GM23338 (cell line): Measurements from ENCODE around the gene TUBD1. TPM values are rescaled to one million over a fixed set of nuclear protein-coding genes. Genes with fewer than 3 reads are reported as not detected.

Experiments used
- ATAC-seq: fragments of 200-7000 bp; cut with Tn5 transposase; 3 replicates; pipeline ENCODE4 v1.9.1; 2020
- DNase-seq: peaks from one replicate; pipeline ENCODE4 v3.0.0-alpha.2; 2015; ENCODE audit warnings: low spot score
- H2AFZ ChIP-seq: fragments of 200-600 bp; sonication (generic); 2 replicates; pipeline ENCODE4 v1.8.0; 2016; ENCODE audit warnings: antibody characterized with exemption, mild to moderate bottlenecking, moderate library complexity
- H3F3A ChIP-seq: fragments of 200-600 bp; sonication (generic); replicated peaks from 2 replicates; pipeline ENCODE4 v1.8.0; 2017; ENCODE audit warnings: antibody characterized with exemption, mixed run types, low read depth
- H3K27ac ChIP-seq: fragments of 200-600 bp; sonication (generic); 2 replicates; pipeline ENCODE4 v1.6.1; 2016; ENCODE audit warnings: low read depth
- H3K27me3 ChIP-seq: fragments of 200-600 bp; sonication (generic); 2 replicates; pipeline ENCODE4 v1.8.0; 2016; ENCODE audit warnings: mild to moderate bottlenecking, mixed run types, moderate library complexity; ENCODE audit not compliant: insufficient read depth
- H3K36me3 ChIP-seq: fragments of 200-600 bp; sonication (generic); 2 replicates; pipeline ENCODE4 v1.8.0; 2016; ENCODE audit warnings: mild to moderate bottlenecking; ENCODE audit not compliant: insufficient read depth
- H3K4me1 ChIP-seq: fragments of 200-600 bp; sonication (generic); 2 replicates; pipeline ENCODE4 v1.8.0; 2016; ENCODE audit warnings: mild to moderate bottlenecking, moderate library complexity; ENCODE audit not compliant: insufficient read depth
- H3K4me2 ChIP-seq: fragments of 200-600 bp; sonication (generic); 2 replicates; pipeline ENCODE4 v1.7.1; 2017; ENCODE audit warnings: mixed run types
- H3K4me3 ChIP-seq: fragments of 200-600 bp; sonication (generic); 2 replicates; pipeline ENCODE4 v1.6.1; 2016; ENCODE audit warnings: mixed run types
- H3K79me2 ChIP-seq: fragments of 200-600 bp; sonication (generic); replicated peaks from 2 replicates; pipeline ENCODE4 v1.8.0; 2017; ENCODE audit warnings: mild to moderate bottlenecking; ENCODE audit not compliant: insufficient read depth
- H3K9me2 ChIP-seq: fragments of 200-600 bp; sonication (generic); 2 replicates; pipeline ENCODE4 v1.8.0; 2017; ENCODE audit not compliant: insufficient read depth
- H4K20me1 ChIP-seq: fragments of 200-600 bp; sonication (generic); replicated peaks from 2 replicates; pipeline ENCODE4 v1.8.0; 2017; ENCODE audit warnings: mild to moderate bottlenecking; ENCODE audit not compliant: insufficient read depth
- H3K27ac Mint-ChIP-seq: 2 replicates; pipeline ENCODE4 v1.8.0; 2020; ENCODE audit warnings: inconsistent platforms, mild to moderate bottlenecking, moderate library complexity, mixed read lengths
- H3K27me3 Mint-ChIP-seq: 3 replicates; pipeline ENCODE4 v1.8.0; 2022; ENCODE audit warnings: low read depth, mild to moderate bottlenecking, moderate library complexity, mixed read lengths, inconsistent platforms; ENCODE audit not compliant: insufficient read depth, poor library complexity
- H3K36me3 Mint-ChIP-seq: 3 replicates; pipeline ENCODE4 v1.8.0; 2021; ENCODE audit warnings: low read depth, mild to moderate bottlenecking, inconsistent platforms, moderate library complexity, mixed read lengths
- H3K4me1 Mint-ChIP-seq: 3 replicates; pipeline ENCODE4 v1.8.0; 2020; ENCODE audit warnings: mild to moderate bottlenecking, inconsistent platforms, mixed read lengths
- H3K4me3 Mint-ChIP-seq: 3 replicates; pipeline ENCODE4 v1.8.0; 2021; ENCODE audit warnings: moderate library complexity, mild to moderate bottlenecking, inconsistent platforms, mixed read lengths
- H3K9me3 Mint-ChIP-seq: 3 replicates; pipeline ENCODE4 v1.8.0; 2020; ENCODE audit warnings: moderate library complexity, mild to moderate bottlenecking, inconsistent platforms, mixed read lengths
- CREB1 ChIP-seq: fragments of 250-450 bp; sonication (Bioruptor Pico); IDR thresholded peaks from 2 replicates; pipeline ENCODE4 v1.5.0; 2020; ENCODE audit warnings: low read depth, mild to moderate bottlenecking, moderate library complexity
- CTCF ChIP-seq, 2 experiments: fragments of 200-600 bp in 1 of 2; sonication (generic) in 1 of 2; conservative IDR thresholded peaks; 2 replicates each; pipeline versions ENCODE4 v1.5.1 to v1.6.1; 2016 to 2017; ENCODE audit warnings: antibody characterized with exemption in 2 of 2, low read depth in 2 of 2, mild to moderate bottlenecking in 2 of 2, moderate library complexity in 1 of 2
- EZH2phosphoT487 ChIP-seq: fragments of 200-600 bp; sonication (generic); IDR thresholded peaks from one replicate; pipeline ENCODE4 v1.8.1; 2018; ENCODE audit warnings: antibody characterized with exemption; ENCODE audit not compliant: unreplicated experiment
- JUNB ChIP-seq: IDR thresholded peaks from one replicate; pipeline ENCODE4 v1.6.1; 2016; ENCODE audit warnings: antibody characterized with exemption; ENCODE audit not compliant: unreplicated experiment
- NANOG ChIP-seq: IDR thresholded peaks from 2 replicates; pipeline ENCODE4 v1.6.1; 2016; ENCODE audit warnings: antibody characterized with exemption, borderline replicate concordance
- POLR2AphosphoS5 ChIP-seq: IDR thresholded peaks from 2 replicates; pipeline ENCODE4 v1.6.1; 2016; ENCODE audit warnings: antibody characterized with exemption, low read depth
- STAT1 ChIP-seq: IDR thresholded peaks from one replicate; pipeline ENCODE4 v1.6.1; 2016; ENCODE audit warnings: antibody characterized with exemption; ENCODE audit not compliant: unreplicated experiment
- ZNF114 ChIP-seq: fragments of 250-450 bp; sonication (Bioruptor Pico); IDR thresholded peaks from 2 replicates; pipeline ENCODE4 v1.5.0; 2020; ENCODE audit warnings: mild to moderate bottlenecking, moderate library complexity
- ZNF331 ChIP-seq: fragments of 250-450 bp; sonication (Bioruptor Pico); IDR thresholded peaks from 2 replicates; pipeline ENCODE4 v1.5.0; 2020; ENCODE audit warnings: low read depth, mild to moderate bottlenecking, moderate library complexity
- polyA plus RNA-seq: library from polyadenylated mRNA; unstranded; fragments of >200 nt; fragmentation: Nextera tagmentation; extraction: Ambion mirVana; gene quantifications from 2 replicates; pipeline ENCODE4 v1.2.1, GENCODE V29; 2016
- total RNA-seq: library from RNA; depleted of rRNA; stranded (reverse); fragments of >200 nt; shearing (Covaris generic); gene quantifications from 2 replicates; pipeline ENCODE4 v1.2.3, GENCODE V29; 2014
- TF ChIP-seq, protein P1 (sequence below): IDR thresholded peaks from 2 replicates; pipeline ENCODE4 v1.6.1; 2016; ENCODE audit warnings: antibody characterized with exemption
- TF ChIP-seq, protein P2 (sequence below): IDR thresholded peaks from one replicate; pipeline ENCODE4 v1.6.1; 2018; ENCODE audit warnings: antibody characterized with exemption; ENCODE audit not compliant: unreplicated experiment

The TUBD1 gene
- total and polyA plus RNA-seq, 2 experiments from 2014 or later = 11.6 to 13.8 TPM

- TF ChIP-seq CTCF (conservative IDR thresholded peaks at IDR 0.05; ENCODE audit: low read depth in 2 of 2) (no peak), ZNF331 (CRISPR knock-in tag) (no peak), CREB1 (CRISPR knock-in tag) (no peak), JUNB (no peak)
Measured at GRCh38 chr17:59907467-59907866, 14.7 kb upstream of the TUBD1 start (continued).

- Histone ChIP-seq H3K27me3 (no peaks in the 10 kb centered on the region), H4K20me1 (no peaks in the 10 kb centered on the region; the same call in 1 of the 2 replicates), H2AFZ (no peak overlapping the region), H3K9me2 (no peaks in the 10 kb centered on the region), H3K4me2 (no peak overlapping the region), H3K4me1 (no peaks in the 10 kb centered on the region), H3K36me3 (no peaks in the 10 kb centered on the region), H3F3A (no peaks in the 10 kb centered on the region), H3K79me2 (peaks cover 72% of the 10 kb centered on the region), H3K4me3 (no peak overlapping the region), H3K27ac (0 out of 2 replicates have a peak overlapping the region, but pooled peaks have one; percentile 45)
- Mint-ChIP-seq H3K36me3 (no peaks in the 10 kb centered on the region), H3K27ac (no peak overlapping the region), H3K9me3 (no peaks in the 10 kb centered on the region), H3K4me3 (no peak overlapping the region), H3K4me1 (no peaks in the 10 kb centered on the region), H3K27me3 (no peaks in the 10 kb centered on the region)
- ATAC-seq (no peak), DNase-seq (no peak)
- no peak for TF ChIP-seq NANOG
- TF ChIP-seq POLR2AphosphoS5 = no peak
- TF ChIP-seq CTCF (conservative IDR thresholded peaks at IDR 0.05; ENCODE audit: low read depth in 2 of 2) = no peak
- TF ChIP-seq ZNF114 = no peak
- TF ChIP-seq, protein P1, sequence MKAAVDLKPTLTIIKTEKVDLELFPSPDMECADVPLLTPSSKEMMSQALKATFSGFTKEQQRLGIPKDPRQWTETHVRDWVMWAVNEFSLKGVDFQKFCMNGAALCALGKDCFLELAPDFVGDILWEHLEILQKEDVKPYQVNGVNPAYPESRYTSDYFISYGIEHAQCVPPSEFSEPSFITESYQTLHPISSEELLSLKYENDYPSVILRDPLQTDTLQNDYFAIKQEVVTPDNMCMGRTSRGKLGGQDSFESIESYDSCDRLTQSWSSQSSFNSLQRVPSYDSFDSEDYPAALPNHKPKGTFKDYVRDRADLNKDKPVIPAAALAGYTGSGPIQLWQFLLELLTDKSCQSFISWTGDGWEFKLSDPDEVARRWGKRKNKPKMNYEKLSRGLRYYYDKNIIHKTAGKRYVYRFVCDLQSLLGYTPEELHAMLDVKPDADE = no peak
- no peak for TF ChIP-seq STAT1
- TF ChIP-seq EZH2phosphoT487 = no peak
- TF ChIP-seq, protein P2, sequence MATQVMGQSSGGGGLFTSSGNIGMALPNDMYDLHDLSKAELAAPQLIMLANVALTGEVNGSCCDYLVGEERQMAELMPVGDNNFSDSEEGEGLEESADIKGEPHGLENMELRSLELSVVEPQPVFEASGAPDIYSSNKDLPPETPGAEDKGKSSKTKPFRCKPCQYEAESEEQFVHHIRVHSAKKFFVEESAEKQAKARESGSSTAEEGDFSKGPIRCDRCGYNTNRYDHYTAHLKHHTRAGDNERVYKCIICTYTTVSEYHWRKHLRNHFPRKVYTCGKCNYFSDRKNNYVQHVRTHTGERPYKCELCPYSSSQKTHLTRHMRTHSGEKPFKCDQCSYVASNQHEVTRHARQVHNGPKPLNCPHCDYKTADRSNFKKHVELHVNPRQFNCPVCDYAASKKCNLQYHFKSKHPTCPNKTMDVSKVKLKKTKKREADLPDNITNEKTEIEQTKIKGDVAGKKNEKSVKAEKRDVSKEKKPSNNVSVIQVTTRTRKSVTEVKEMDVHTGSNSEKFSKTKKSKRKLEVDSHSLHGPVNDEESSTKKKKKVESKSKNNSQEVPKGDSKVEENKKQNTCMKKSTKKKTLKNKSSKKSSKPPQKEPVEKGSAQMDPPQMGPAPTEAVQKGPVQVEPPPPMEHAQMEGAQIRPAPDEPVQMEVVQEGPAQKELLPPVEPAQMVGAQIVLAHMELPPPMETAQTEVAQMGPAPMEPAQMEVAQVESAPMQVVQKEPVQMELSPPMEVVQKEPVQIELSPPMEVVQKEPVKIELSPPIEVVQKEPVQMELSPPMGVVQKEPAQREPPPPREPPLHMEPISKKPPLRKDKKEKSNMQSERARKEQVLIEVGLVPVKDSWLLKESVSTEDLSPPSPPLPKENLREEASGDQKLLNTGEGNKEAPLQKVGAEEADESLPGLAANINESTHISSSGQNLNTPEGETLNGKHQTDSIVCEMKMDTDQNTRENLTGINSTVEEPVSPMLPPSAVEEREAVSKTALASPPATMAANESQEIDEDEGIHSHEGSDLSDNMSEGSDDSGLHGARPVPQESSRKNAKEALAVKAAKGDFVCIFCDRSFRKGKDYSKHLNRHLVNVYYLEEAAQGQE = no peak
Measured at GRCh38 chr17:59903455-59903854, 10.7 kb upstream of the TUBD1 start.
